SK-N-SH treated with all-trans-retinoic acid at 6 μM for 48 hours (cell line): Measurements from ENCODE around the gene HS6ST2.

Experiments
- ATAC-seq: fragments of 200-7000 bp; cut with Tn5 transposase; 3 replicates; pipeline ENCODE4 v1.9.1; 2020; ENCODE audit warnings: mild to moderate bottlenecking, moderate library complexity
- BACH2 ChIP-seq: fragments of 250-450 bp; sonication (Bioruptor Pico); IDR thresholded peaks from 2 replicates; pipeline ENCODE4 v1.9.0; 2021; ENCODE audit warnings: mild to moderate bottlenecking, borderline replicate concordance
- CREB5 ChIP-seq: fragments of 250-450 bp; sonication (Bioruptor Pico); IDR thresholded peaks from 2 replicates; pipeline ENCODE4 v1.5.1; 2020; ENCODE audit warnings: low read depth, mild to moderate bottlenecking, moderate library complexity
- CSDC2 ChIP-seq: fragments of 250-450 bp; sonication (Bioruptor Pico); IDR thresholded peaks from 2 replicates; pipeline ENCODE4 v1.5.0; 2020; ENCODE audit warnings: mild to moderate bottlenecking, moderate library complexity
- CSRNP3 ChIP-seq: fragments of 250-450 bp; sonication (Bioruptor Pico); IDR thresholded peaks from 2 replicates; pipeline ENCODE4 v1.5.1; 2021; ENCODE audit warnings: mild to moderate bottlenecking, moderate library complexity
- ESRRG ChIP-seq: fragments of 250-450 bp; sonication (Bioruptor Pico); IDR thresholded peaks from 2 replicates; pipeline ENCODE4 v1.6.1; 2021; ENCODE audit warnings: mild to moderate bottlenecking
- GLIS3 ChIP-seq: fragments of 250-450 bp; sonication (Bioruptor Pico); IDR thresholded peaks from 2 replicates; pipeline ENCODE4 v1.5.0; 2020; ENCODE audit warnings: mild to moderate bottlenecking, moderate library complexity
- ISL1 ChIP-seq: fragments of 250-450 bp; sonication (Bioruptor Pico); IDR thresholded peaks from 2 replicates; pipeline ENCODE4 v2.1.2; 2022; ENCODE audit warnings: mild to moderate bottlenecking, moderate library complexity
- OSR1 ChIP-seq: fragments of 250-450 bp; sonication (Bioruptor Pico); IDR thresholded peaks from 2 replicates; pipeline ENCODE4 v1.8.0; 2022; ENCODE audit warnings: moderate library complexity, mild to moderate bottlenecking, inconsistent platforms
- PATZ1 ChIP-seq: fragments of 250-450 bp; sonication (Bioruptor Pico); IDR thresholded peaks from 2 replicates; pipeline ENCODE4 v1.8.0; 2020; ENCODE audit warnings: mild to moderate bottlenecking, moderate library complexity, borderline replicate concordance
- POU6F1 ChIP-seq: fragments of 250-450 bp; sonication (Bioruptor Pico); IDR thresholded peaks from 2 replicates; pipeline ENCODE4 v1.8.0; 2021; ENCODE audit warnings: low read depth, mild to moderate bottlenecking, moderate library complexity, borderline replicate concordance
- TCF4 ChIP-seq: fragments of 250-450 bp; sonication (Bioruptor Pico); IDR thresholded peaks from 2 replicates; pipeline ENCODE4 v1.8.0; 2021; ENCODE audit warnings: mild to moderate bottlenecking, moderate library complexity, borderline replicate concordance
- TOX ChIP-seq: fragments of 250-450 bp; sonication (Bioruptor Pico); IDR thresholded peaks from 2 replicates; pipeline ENCODE4 v1.8.0; 2021; ENCODE audit warnings: mild to moderate bottlenecking, moderate library complexity, borderline replicate concordance
- TSHZ2 ChIP-seq: fragments of 250-450 bp; sonication (Bioruptor Pico); IDR thresholded peaks from 2 replicates; pipeline ENCODE4 v1.5.0; 2020; ENCODE audit warnings: mild to moderate bottlenecking, moderate library complexity
- ZC3H10 ChIP-seq: fragments of 250-450 bp; sonication (Bioruptor Pico); IDR thresholded peaks from 2 replicates; pipeline ENCODE4 v1.5.1; 2021; ENCODE audit warnings: mild to moderate bottlenecking, moderate library complexity
- ZFP30 ChIP-seq: fragments of 450-650 bp; formaldehyde crosslinking; IDR thresholded peaks from 2 replicates; pipeline ENCODE4 v1.5.0; 2022; ENCODE audit warnings: mild to moderate bottlenecking, moderate library complexity
- ZNF565 ChIP-seq: fragments of 450-650 bp; formaldehyde crosslinking; conservative IDR thresholded peaks from 2 replicates; pipeline ENCODE4 v1.5.0; 2020; ENCODE audit warnings: low read depth, mild to moderate bottlenecking, moderate library complexity
- ZNF70 ChIP-seq: fragments of 450-650 bp; formaldehyde crosslinking; IDR thresholded peaks from 2 replicates; pipeline ENCODE4 v1.5.0; 2020; ENCODE audit warnings: mild to moderate bottlenecking, moderate library complexity

HS6ST2 gene

GRCh38 chrX:132677233-132677716, 281.2 kb downstream of the HS6ST2 start:
- TF ChIP-seq TCF4 (CRISPR knock-in tag): no peak
- TF ChIP-seq ZC3H10 (CRISPR knock-in tag): no peak
- TF ChIP-seq CSDC2 (CRISPR knock-in tag): no peak
- no peak for TF ChIP-seq ZNF565
- no peak for TF ChIP-seq GLIS3 (CRISPR knock-in tag)
- TF ChIP-seq PATZ1 (CRISPR knock-in tag): no peak
- no peak for TF ChIP-seq BACH2 (CRISPR knock-in tag)
- TF ChIP-seq ESRRG (CRISPR knock-in tag): no peak
- TF ChIP-seq TOX: no peak
- no peak for TF ChIP-seq ZFP30
- no peak for TF ChIP-seq ZNF70 (CRISPR knock-in tag)
- TF ChIP-seq CREB5 (CRISPR knock-in tag): no peak
- TF ChIP-seq, all 23 proteins: peak for 0
- no peak for ATAC-seq

- ATAC-seq: no peak
- TF ChIP-seq TOX: no peak
- TF ChIP-seq OSR1 (CRISPR knock-in tag): no peak
- no peak for TF ChIP-seq ESRRG (CRISPR knock-in tag)
- TF ChIP-seq GLIS3 (CRISPR knock-in tag): no peak
- no peak for TF ChIP-seq CSRNP3
- TF ChIP-seq TCF4 (CRISPR knock-in tag): no peak
- TF ChIP-seq CREB5 (CRISPR knock-in tag): no peak
- TF ChIP-seq POU6F1 (CRISPR knock-in tag): no peak
These were observed 281.8 kb downstream of the HS6ST2 start for GRCh38 chrX:132676561-132677186.

GRCh38 chrX:132676102-132676501, 282.3 kb downstream of the HS6ST2 start:
- TF ChIP-seq ISL1 (CRISPR knock-in tag): no peak
- no peak for TF ChIP-seq TCF4 (CRISPR knock-in tag)
- no peak for TF ChIP-seq GLIS3 (CRISPR knock-in tag)
- no peak for ATAC-seq

GRCh38 chrX:132673331-132673730, 285.1 kb downstream of the HS6ST2 start:
- ATAC-seq: no peak
- TF ChIP-seq CSDC2 (CRISPR knock-in tag): no peak
- no peak for TF ChIP-seq ZNF70 (CRISPR knock-in tag)
- no peak for TF ChIP-seq ISL1 (CRISPR knock-in tag)
- TF ChIP-seq GLIS3 (CRISPR knock-in tag): no peak
- TF ChIP-seq BACH2 (CRISPR knock-in tag): no peak
- no peak for TF ChIP-seq ZC3H10 (CRISPR knock-in tag)
- TF ChIP-seq POU6F1 (CRISPR knock-in tag): no peak
- no peak for TF ChIP-seq TSHZ2 (CRISPR knock-in tag)
- no peak for TF ChIP-seq ZFP30
- no peak for TF ChIP-seq CSRNP3
- no peak for TF ChIP-seq TOX
- no peak for TF ChIP-seq OSR1 (CRISPR knock-in tag)
